Measurements from ENCODE around the gene FCHSD2.

- no peak for TF ChIP-seq CTCF (optimal IDR thresholded peaks at IDR 0.05 in 1 of 3, IDR thresholded peaks at IDR 0.05 in 1 of 3, conservative IDR thresholded peaks at IDR 0.05 in 1 of 3; ENCODE audit: extremely low read depth in 1 of 3, insufficient read depth in 2 of 3, low read length in 3 of 3)
- no peak for TF ChIP-seq EZH2 (IDR thresholded peaks at IDR 0.05; ENCODE audit: low read length)
These were observed 122.7 kb downstream of the FCHSD2 start for GRCh38 chr11:73019449-73019848.
